K562 (cell line): Measurements from ENCODE around the gene MSANTD1.

Experiments
- BRCA1 ChIP-seq, 2 experiments: fragments of 450-650 bp in 1 of 2; sonication (generic) in 1 of 2; formaldehyde crosslinking in 1 of 2; IDR thresholded peaks; 2 replicates each; pipeline versions ENCODE4 v1.5.0 to v1.6.1; 2017 to 2020; ENCODE audit warnings: mild to moderate bottlenecking in 1 of 2, missing genetic modification reagents in 1 of 2
- CHD7 ChIP-seq: fragments of 200-600 bp; sonication (generic); IDR thresholded peaks from one replicate; pipeline ENCODE4 v1.6.1; 2012; ENCODE audit warnings: mild to moderate bottlenecking, low read depth, low read length, inconsistent platforms
- KDM2B ChIP-seq: fragments of 250-450 bp; sonication (Bioruptor Pico); IDR thresholded peaks from 2 replicates; pipeline ENCODE4 v1.8.0; 2021; ENCODE audit warnings: mild to moderate bottlenecking, moderate library complexity
- POLR2A ChIP-seq: fragments of 450-650 bp; conservative IDR thresholded peaks from 2 replicates; pipeline ENCODE4 v1.6.1; 2016
- TBL1XR1 ChIP-seq, 2 experiments: IDR thresholded peaks; 2 replicates each; pipeline ENCODE4 v1.6.1; 2012; ENCODE audit warnings: improper control_type of control experiment in 2 of 2, low read length in 2 of 2, mild to moderate bottlenecking in 1 of 2
- TEAD4 ChIP-seq, 2 experiments: sonication (generic) in 1 of 2; formaldehyde crosslinking in 1 of 2; IDR thresholded peaks; 2 replicates each; pipeline versions ENCODE4 v1.6.1 to v1.8.0; 2012 to 2022; ENCODE audit warnings: borderline replicate concordance in 1 of 2, inconsistent platforms in 1 of 2, low read length in 1 of 2, mild to moderate bottlenecking in 1 of 2, missing genetic modification reagents in 1 of 2
- ZNF121 ChIP-seq: sonication (generic); formaldehyde crosslinking; conservative IDR thresholded peaks from 2 replicates; pipeline ENCODE4 v1.8.0; 2022; ENCODE audit warnings: missing genetic modification reagents

DNA sequence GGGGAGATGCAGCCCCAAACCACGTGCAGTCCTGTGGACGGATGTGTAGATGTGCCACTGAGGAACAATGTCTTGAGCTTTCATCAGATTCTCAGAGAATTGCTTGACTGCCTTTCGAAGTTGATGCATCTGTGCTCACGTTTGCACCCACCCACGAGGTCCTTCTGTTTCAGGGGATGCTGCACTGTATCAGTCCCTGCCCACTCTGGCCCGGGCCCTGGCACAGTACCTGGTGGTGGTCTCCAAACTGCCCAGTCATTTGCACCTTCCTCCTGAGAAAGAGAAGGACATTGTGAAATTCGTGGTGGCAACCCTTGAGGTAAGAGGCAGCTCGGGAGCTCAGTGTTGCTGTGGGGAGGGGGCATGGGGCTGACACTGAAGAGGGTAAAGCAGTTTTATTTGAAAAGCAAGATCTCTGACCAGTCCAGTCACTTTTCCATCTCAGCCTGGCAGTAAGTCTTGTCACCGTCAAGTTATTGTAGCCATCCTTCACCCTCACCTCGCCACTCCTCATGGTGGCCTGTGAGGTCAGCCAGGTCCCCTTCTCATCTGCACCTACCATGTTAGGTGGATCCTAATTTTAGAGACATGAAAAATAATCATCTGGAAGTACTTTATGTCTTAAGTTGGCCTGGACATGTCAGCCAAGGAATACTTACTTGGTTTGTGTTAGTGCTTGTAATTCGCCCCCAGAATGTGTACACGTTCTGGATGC lies 36.4 kb upstream of the MSANTD1 start:
- TF ChIP-seq POLR2A (no peak), ZNF121 (CRISPR knock-in tag) (no peak), KDM2B (no peak), TEAD4 (IDR thresholded peaks at IDR 0.05; ENCODE audit: low read length) (no peak), TEAD4 (CRISPR knock-in tag; IDR thresholded peaks at IDR 0.05; ENCODE audit: borderline replicate concordance) (no peak), TBL1XR1 (IDR thresholded peaks at IDR 0.05; ENCODE audit: low read length in 2 of 2) (no peak), CHD7 (no peak), BRCA1 (IDR thresholded peaks at IDR 0.05) (no peak), BRCA1 (CRISPR knock-in tag; IDR thresholded peaks at IDR 0.05) (no peak)
